Karpas-422 (cell line): ENCODE data around the gene SURF4. TPM values are rescaled to one million over a fixed set of nuclear protein-coding genes. Genes with fewer than 3 reads are reported as not detected.
A peak's percentile ranks its signal among the peaks of the same experiment; 100 is the strongest.

ENCODE experiments used
- DNase-seq: peaks from one replicate; pipeline ENCODE4 v3.0.0-alpha.2; 2015
- H2AFZ ChIP-seq: fragments of 200-600 bp; sonication (generic); 2 replicates; pipeline ENCODE4 v1.6.1; 2014; ENCODE audit warnings: antibody characterized with exemption, low read length, mixed read lengths
- H3K27ac ChIP-seq: fragments of 200-600 bp; sonication (generic); 2 replicates; pipeline ENCODE4 v1.5.1; 2014; ENCODE audit warnings: mild to moderate bottlenecking, low read length, moderate library complexity
- H3K27me3 ChIP-seq: fragments of 200-600 bp; sonication (generic); 2 replicates; pipeline ENCODE4 v1.6.1; 2014; ENCODE audit warnings: low read length, mixed read lengths
- H3K36me3 ChIP-seq: fragments of 200-600 bp; sonication (generic); 2 replicates; pipeline ENCODE4 v1.6.1; 2014; ENCODE audit warnings: low read length, mixed read lengths; ENCODE audit not compliant: insufficient read depth
- H3K4me1 ChIP-seq: fragments of 200-600 bp; sonication (generic); 2 replicates; pipeline ENCODE4 v1.6.1; 2014; ENCODE audit warnings: mild to moderate bottlenecking, low read length, mixed read lengths
- H3K4me2 ChIP-seq: fragments of 200-600 bp; sonication (generic); 2 replicates; pipeline ENCODE4 v1.6.1; 2014; ENCODE audit warnings: low read length, low read depth, mild to moderate bottlenecking; ENCODE audit not compliant: poor library complexity, severe bottlenecking
- H3K4me3 ChIP-seq: fragments of 200-600 bp; sonication (generic); 2 replicates; pipeline ENCODE4 v1.5.1; 2014; ENCODE audit warnings: mild to moderate bottlenecking, antibody characterized with exemption, low read length, mixed read lengths
- H3K79me2 ChIP-seq: fragments of 200-600 bp; sonication (generic); 2 replicates; pipeline ENCODE4 v1.6.1; 2014; ENCODE audit warnings: mild to moderate bottlenecking, low read length, mixed read lengths
- H3K9ac ChIP-seq: fragments of 200-600 bp; sonication (generic); 2 replicates; pipeline ENCODE4 v1.6.0; 2014; ENCODE audit warnings: low read length
- H3K9me2 ChIP-seq: fragments of 200-600 bp; sonication (generic), shearing (Covaris generic); replicated peaks from 2 replicates; pipeline ENCODE4 v1.6.0; 2014; ENCODE audit warnings: mild to moderate bottlenecking, low read length, moderate library complexity; ENCODE audit not compliant: insufficient read depth
- H3K9me3 ChIP-seq: fragments of 300-700, 200-600 bp; sonication (generic); 2 replicates; pipeline ENCODE4 v1.6.1; 2014; ENCODE audit warnings: low read length, mixed read lengths
- H4K20me1 ChIP-seq: fragments of 200-600 bp; sonication (generic); 2 replicates; pipeline ENCODE4 v1.6.1; 2014; ENCODE audit warnings: mild to moderate bottlenecking, antibody characterized with exemption, low read length, low read depth; ENCODE audit not compliant: insufficient read depth
- total RNA-seq: library from RNA; depleted of rRNA; stranded (reverse); fragments of >200 nt; shearing (Covaris generic); gene quantifications from 2 replicates; pipeline ENCODE4 v1.2.3, GENCODE V29; 2014; ENCODE audit warnings: low replicate concordance

The SURF4 gene
- total RNA-seq, 1 experiment from 2014 or later = 84.1 TPM

DNA sequence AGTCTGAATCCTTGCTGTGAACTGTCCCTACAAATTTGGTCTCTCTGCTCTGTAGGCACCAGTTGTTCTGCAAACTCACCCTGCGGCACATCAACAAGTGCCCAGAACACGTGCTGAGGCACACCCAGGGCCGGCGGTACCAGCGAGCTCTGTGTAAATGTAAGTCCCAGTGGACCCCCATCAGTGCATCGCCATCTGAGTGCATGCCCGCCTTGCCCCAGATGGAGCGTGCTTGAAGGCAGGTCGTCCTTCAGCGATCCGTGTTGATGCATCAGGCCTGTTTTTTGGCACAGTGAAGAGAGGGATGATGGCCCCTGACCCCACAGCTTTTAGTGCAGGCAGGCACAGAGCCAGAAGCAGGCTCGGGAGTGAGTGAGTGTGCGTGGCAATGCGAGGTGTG is 18.2 kb downstream of the SURF4 start:
- H3K9me3 ChIP-seq = no peaks in the 10 kb centered on the region
- no peaks in the 10 kb centered on the region for H3K9me2 ChIP-seq
- peaks cover 40% of the 10 kb centered on the region for H3K4me1 ChIP-seq
- peak overlapping the region; percentile 82 for H3K4me2 ChIP-seq
- 0 out of 2 replicates have a peak, but pooled peaks cover under 1% of the 10 kb centered on the region for H4K20me1 ChIP-seq
- no peaks in the 10 kb centered on the region for H3K27me3 ChIP-seq
- no peak for DNase-seq
- peak overlapping the region; percentile 87 for H3K9ac ChIP-seq
- H2AFZ ChIP-seq = no peak overlapping the region
- peaks cover 20% of the 10 kb centered on the region for H3K79me2 ChIP-seq
- H3K4me3 ChIP-seq = peak overlapping the region; percentile 93
- H3K27ac ChIP-seq = no peak overlapping the region
- H3K36me3 ChIP-seq = peaks cover 10% of the 10 kb centered on the region; the same call in 1 of the 2 replicates

DNA sequence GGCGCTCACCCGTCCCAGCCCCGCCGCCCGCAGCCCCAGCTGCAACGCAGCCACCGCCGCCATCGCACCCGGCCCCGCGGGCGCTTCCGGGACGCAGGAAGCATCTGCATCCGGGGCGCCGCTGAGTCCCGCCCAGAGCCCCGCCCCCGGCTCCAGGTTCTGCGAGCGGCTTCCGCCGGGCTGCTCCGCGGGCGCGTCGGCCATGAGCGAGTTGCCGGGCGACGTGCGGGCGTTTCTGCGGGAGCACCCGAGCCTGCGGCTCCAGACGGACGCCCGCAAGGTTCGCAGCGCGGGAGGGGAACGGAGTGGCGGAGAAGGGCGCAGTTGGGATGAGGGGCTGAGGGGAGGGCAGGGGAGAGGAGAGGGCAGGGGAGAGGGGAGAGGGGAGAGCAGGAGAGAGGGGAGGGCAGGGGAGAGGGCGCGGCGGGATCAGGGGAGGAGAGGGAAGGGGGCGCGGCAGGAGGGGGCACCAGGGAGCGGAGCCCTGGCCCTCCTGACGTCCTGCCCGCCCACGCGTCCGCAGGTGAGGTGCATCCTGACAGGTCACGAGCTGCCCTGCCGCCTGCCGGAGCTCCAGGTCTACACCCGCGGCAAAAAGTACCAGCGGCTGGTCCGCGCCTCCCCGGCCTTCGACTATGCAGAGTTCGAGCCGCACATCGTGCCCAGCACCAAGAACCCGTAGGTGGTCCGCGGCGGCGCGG is 19.3 kb downstream of the SURF4 start, which contains the start of the genes SURF1 and SURF2:
TSS of gene SURF1 (minus strand) at position 97 of the 701 bp plus-strand sequence. CDS start at position 63, 34 bp downstream.
TSS of gene SURF2 (plus strand) at position 160 of the 701 bp plus-strand sequence. CDS start at position 203, 43 bp downstream.
- Histone ChIP-seq H4K20me1 (0 out of 2 replicates have a peak, but pooled peaks cover 3% of the 10 kb centered on the region), H3K9me2 (no peaks in the 10 kb centered on the region), H3K27ac (no peak within 1 kb of the TSS), H3K4me2 (peak within 1 kb of the TSS; percentile 90), H3K79me2 (peaks cover 20% of the 10 kb centered on the region), H3K4me3 (peak within 1 kb of the TSS; percentile 93), H2AFZ (peak within 1 kb of the TSS; percentile 39; the same call in 1 of the 2 replicates), H3K27me3 (no peaks in the 10 kb centered on the region), H3K9me3 (no peaks in the 10 kb centered on the region), H3K9ac (peak within 1 kb of the TSS; percentile 89), H3K4me1 (peaks cover 42% of the 10 kb centered on the region), H3K36me3 (peaks cover 12% of the 10 kb centered on the region)
- peak; percentile 96 for DNase-seq

- Histone ChIP-seq H4K20me1 (0 out of 2 replicates have a peak, but pooled peaks cover 3% of the 10 kb centered on the region), H3K27me3 (no peaks in the 10 kb centered on the region), H3K27ac (no peak overlapping the region), H3K4me2 (peak overlapping the region; percentile 90), H3K9ac (peak overlapping the region; percentile 89), H3K9me2 (no peaks in the 10 kb centered on the region), H3K4me3 (peak overlapping the region; percentile 93), H3K9me3 (no peaks in the 10 kb centered on the region), H3K4me1 (peaks cover 44% of the 10 kb centered on the region), H2AFZ (no peak overlapping the region), H3K79me2 (peaks cover 20% of the 10 kb centered on the region), H3K36me3 (peaks cover 16% of the 10 kb centered on the region)
- peak; percentile 55 for DNase-seq
These were observed 19.9 kb downstream of the SURF4 start for GRCh38 chr9:133355881-133356357.

- Histone ChIP-seq H3K4me1 (peaks cover 56% of the 10 kb centered on the region), H4K20me1 (peaks cover 8% of the 10 kb centered on the region), H3K27ac (no peak overlapping the region), H3K9me2 (no peaks in the 10 kb centered on the region), H3K27me3 (no peaks in the 10 kb centered on the region), H3K79me2 (peaks cover 26% of the 10 kb centered on the region), H3K9me3 (no peaks in the 10 kb centered on the region), H3K4me3 (peak overlapping the region; percentile 93; the same call in 1 of the 2 replicates), H3K4me2 (peak overlapping the region; percentile 90), H3K36me3 (peaks cover 25% of the 10 kb centered on the region), H2AFZ (no peak overlapping the region), H3K9ac (peak overlapping the region; percentile 89)
- DNase-seq = no peak
These were observed 21.1 kb downstream of the SURF4 start for GRCh38 chr9:133354766-133355165.

- no peak overlapping the region for H3K4me2 ChIP-seq
- peaks cover 37% of the 10 kb centered on the region for H3K36me3 ChIP-seq
- no peak overlapping the region for H2AFZ ChIP-seq
- peaks cover 39% of the 10 kb centered on the region for H3K79me2 ChIP-seq
- DNase-seq = peak; percentile 67
- no peak overlapping the region for H3K9ac ChIP-seq
- no peaks in the 10 kb centered on the region for H3K9me3 ChIP-seq
- H3K9me2 ChIP-seq = no peaks in the 10 kb centered on the region
- H3K27me3 ChIP-seq = no peaks in the 10 kb centered on the region
- H4K20me1 ChIP-seq = peaks cover 19% of the 10 kb centered on the region
- 0 out of 2 replicates have a peak overlapping the region, but pooled peaks have one; percentile 15 for H3K27ac ChIP-seq
- no peak overlapping the region for H3K4me3 ChIP-seq
- H3K4me1 ChIP-seq = peaks cover 65% of the 10 kb centered on the region
These were observed 22.3 kb downstream of the SURF4 start for GRCh38 chr9:133353548-133353947.

- peaks cover 41% of the 10 kb centered on the region for H3K79me2 ChIP-seq
- peaks cover 58% of the 10 kb centered on the region for H3K4me1 ChIP-seq
These were observed 23.1 kb downstream of the SURF4 start for GRCh38 chr9:133352635-133353340.

DNA sequence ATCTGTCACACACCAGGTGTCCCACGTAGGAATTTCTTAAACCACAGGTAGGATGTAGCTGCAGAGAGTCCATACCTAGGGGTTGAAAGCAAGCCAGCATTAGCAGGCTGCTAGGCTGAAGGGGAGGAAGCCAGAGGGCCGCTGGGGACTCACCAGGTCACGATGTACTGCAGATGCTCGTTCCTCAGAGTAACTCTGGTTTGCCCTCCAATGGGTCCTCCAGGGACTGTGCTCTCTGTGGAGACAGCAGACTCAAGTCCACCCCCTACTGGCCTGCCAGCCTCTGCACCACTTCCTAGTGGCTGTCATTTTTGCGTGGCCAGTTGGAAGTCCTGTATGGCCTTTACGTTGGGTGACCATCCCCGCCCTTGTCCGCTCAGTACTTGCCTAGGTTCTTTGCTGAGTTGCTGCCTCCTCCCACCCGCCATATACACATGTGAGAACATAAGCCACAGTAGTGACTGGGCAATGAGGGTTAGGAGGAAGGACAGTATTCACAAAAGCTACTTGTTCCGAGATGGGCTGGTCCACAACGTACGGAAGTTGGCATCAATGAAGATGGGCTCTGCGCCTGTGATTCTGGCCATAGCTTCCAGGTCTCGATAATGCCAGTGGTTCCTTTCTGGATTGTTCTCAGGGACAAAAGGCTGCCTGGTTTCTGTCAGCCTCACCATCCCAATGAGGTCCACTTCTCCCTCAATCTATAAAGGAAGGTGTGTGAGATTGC is 23.8 kb downstream of the SURF4 start:
- no peaks in the 10 kb centered on the region for H3K9me3 ChIP-seq
- H2AFZ ChIP-seq = no peak overlapping the region
- no peak overlapping the region for H3K9ac ChIP-seq
- H3K9me2 ChIP-seq = no peaks in the 10 kb centered on the region
- DNase-seq = peak; percentile 90
- peaks cover 51% of the 10 kb centered on the region for H3K4me1 ChIP-seq
- H3K4me3 ChIP-seq = no peak overlapping the region
- peaks cover 41% of the 10 kb centered on the region for H3K36me3 ChIP-seq
- H3K27ac ChIP-seq = peak overlapping the region; percentile 24; the same call in 1 of the 2 replicates
- H4K20me1 ChIP-seq = peaks cover 23% of the 10 kb centered on the region
- no peak overlapping the region for H3K4me2 ChIP-seq
- H3K79me2 ChIP-seq = peaks cover 39% of the 10 kb centered on the region
- H3K27me3 ChIP-seq = no peaks in the 10 kb centered on the region

More at GRCh38 chr9:133352635-133353340, 23.1 kb downstream of the SURF4 start:
- Histone ChIP-seq H4K20me1 (peaks cover 23% of the 10 kb centered on the region), H3K36me3 (peaks cover 41% of the 10 kb centered on the region), H3K4me2 (no peak overlapping the region), H3K9me3 (no peaks in the 10 kb centered on the region), H2AFZ (no peak overlapping the region), H3K4me3 (no peak overlapping the region), H3K27me3 (no peaks in the 10 kb centered on the region), H3K9ac (no peak overlapping the region), H3K9me2 (no peaks in the 10 kb centered on the region), H3K27ac (0 out of 2 replicates have a peak overlapping the region, but pooled peaks have one; percentile 15)
- DNase-seq = peak; percentile 62
